HEK293 (cell line): Measurements from ENCODE around the gene RACK1.

Source experiments
- BCL11A ChIP-seq: fragments of 450-650 bp; formaldehyde crosslinking; IDR thresholded peaks from 2 replicates; pipeline ENCODE4 v1.5.1; 2016; ENCODE audit warnings: low read depth, missing biosample characterization, missing genetic modification characterization
- ELK4 ChIP-seq: IDR thresholded peaks from 2 replicates; pipeline ENCODE4 v1.6.1; 2011; ENCODE audit warnings: mild to moderate bottlenecking, low read depth, low read length, borderline replicate concordance
- KLF1 ChIP-seq: fragments of 450-650 bp; formaldehyde crosslinking; IDR thresholded peaks from 2 replicates; pipeline ENCODE4 v1.5.1; 2016; ENCODE audit warnings: missing biosample characterization, missing genetic modification characterization
- MYNN ChIP-seq: fragments of 450-650 bp; formaldehyde crosslinking; IDR thresholded peaks from 2 replicates; pipeline ENCODE4 v1.5.1; 2016; ENCODE audit warnings: missing biosample characterization, missing genetic modification characterization, borderline replicate concordance
- RBAK ChIP-seq: fragments of 450-650 bp; formaldehyde crosslinking; IDR thresholded peaks from 2 replicates; pipeline ENCODE4 v1.5.1; 2016; ENCODE audit warnings: missing biosample characterization, missing genetic modification characterization
- REST ChIP-seq: fragments of 450-650 bp; formaldehyde crosslinking; IDR thresholded peaks from 2 replicates; pipeline ENCODE4 v1.5.1; 2016; ENCODE audit warnings: missing biosample characterization, missing genetic modification characterization
- SP2 ChIP-seq: fragments of 450-650 bp; formaldehyde crosslinking; IDR thresholded peaks from 2 replicates; pipeline ENCODE4 v1.5.1; 2016; ENCODE audit warnings: missing biosample characterization, missing genetic modification characterization
- ZBTB48 ChIP-seq: fragments of 450-650 bp; formaldehyde crosslinking; IDR thresholded peaks from 2 replicates; pipeline ENCODE4 v1.5.1; 2016; ENCODE audit warnings: missing biosample characterization, missing genetic modification characterization
- ZBTB7A ChIP-seq: fragments of 450-650 bp; formaldehyde crosslinking; IDR thresholded peaks from 2 replicates; pipeline ENCODE4 v1.5.1; 2016; ENCODE audit warnings: low read depth, missing biosample characterization, missing genetic modification characterization
- ZFP41 ChIP-seq: fragments of 450-650 bp; formaldehyde crosslinking; IDR thresholded peaks from 2 replicates; pipeline ENCODE4 v1.5.1; 2016; ENCODE audit warnings: missing biosample characterization, missing genetic modification characterization, borderline replicate concordance
- ZFP69B ChIP-seq: fragments of 450-650 bp; formaldehyde crosslinking; IDR thresholded peaks from 2 replicates; pipeline ENCODE4 v1.5.1; 2016; ENCODE audit warnings: missing biosample characterization, missing genetic modification characterization
- ZNF112 ChIP-seq: fragments of 450-650 bp; formaldehyde crosslinking; IDR thresholded peaks from 2 replicates; pipeline ENCODE4 v1.5.0; 2017; ENCODE audit warnings: missing biosample characterization, missing genetic modification characterization
- ZNF157 ChIP-seq: fragments of 450-650 bp; formaldehyde crosslinking; IDR thresholded peaks from 2 replicates; pipeline ENCODE4 v1.5.1; 2016; ENCODE audit warnings: missing biosample characterization, missing genetic modification characterization
- ZNF19 ChIP-seq: fragments of 450-650 bp; formaldehyde crosslinking; IDR thresholded peaks from 2 replicates; pipeline ENCODE4; 2016; ENCODE audit warnings: missing biosample characterization, missing genetic modification characterization, low read depth
- ZNF324 ChIP-seq: fragments of 450-650 bp; formaldehyde crosslinking; IDR thresholded peaks from 2 replicates; pipeline ENCODE4 v1.5.1; 2016; ENCODE audit warnings: missing biosample characterization, missing genetic modification characterization
- ZNF354C ChIP-seq: fragments of 450-650 bp; formaldehyde crosslinking; IDR thresholded peaks from 2 replicates; pipeline ENCODE4 v1.5.1; 2016; ENCODE audit warnings: missing biosample characterization, missing genetic modification characterization, low read depth, borderline replicate concordance
- ZNF362 ChIP-seq: fragments of 450-650 bp; formaldehyde crosslinking; IDR thresholded peaks from 2 replicates; pipeline ENCODE4 v1.5.1; 2016; ENCODE audit warnings: missing biosample characterization, missing genetic modification characterization
- ZNF366 ChIP-seq: fragments of 450-650 bp; formaldehyde crosslinking; conservative IDR thresholded peaks from 2 replicates; pipeline ENCODE4 v1.5.1; 2016; ENCODE audit warnings: missing biosample characterization, missing genetic modification characterization
- ZNF398 ChIP-seq: fragments of 450-650 bp; formaldehyde crosslinking; IDR thresholded peaks from 2 replicates; pipeline ENCODE4 v1.5.1; 2017; ENCODE audit warnings: missing biosample characterization, missing genetic modification characterization
- ZNF48 ChIP-seq: fragments of 450-650 bp; formaldehyde crosslinking; IDR thresholded peaks from 2 replicates; pipeline ENCODE4 v1.5.1; 2016; ENCODE audit warnings: missing biosample characterization, missing genetic modification characterization
- ZNF501 ChIP-seq: fragments of 450-650 bp; formaldehyde crosslinking; IDR thresholded peaks from 2 replicates; pipeline ENCODE4 v1.5.1; 2016; ENCODE audit warnings: missing biosample characterization, missing genetic modification characterization
- ZNF521 ChIP-seq: fragments of 450-650 bp; formaldehyde crosslinking; IDR thresholded peaks from 2 replicates; pipeline ENCODE4 v1.5.1; 2017; ENCODE audit warnings: missing biosample characterization, mild to moderate bottlenecking, missing genetic modification characterization
- ZNF580 ChIP-seq: fragments of 450-650 bp; formaldehyde crosslinking; IDR thresholded peaks from 2 replicates; pipeline ENCODE4 v1.5.1; 2016; ENCODE audit warnings: missing biosample characterization, missing genetic modification characterization
- ZNF585B ChIP-seq: fragments of 450-650 bp; formaldehyde crosslinking; IDR thresholded peaks from 2 replicates; pipeline ENCODE4 v1.5.1; 2016; ENCODE audit warnings: missing biosample characterization, missing genetic modification characterization
- ZNF621 ChIP-seq: fragments of 450-650 bp; formaldehyde crosslinking; IDR thresholded peaks from 2 replicates; pipeline ENCODE4 v1.5.1; 2017; ENCODE audit warnings: missing biosample characterization, missing genetic modification characterization
- ZNF629 ChIP-seq: fragments of 450-650 bp; formaldehyde crosslinking; IDR thresholded peaks from 2 replicates; pipeline ENCODE4 v1.5.1; 2017; ENCODE audit warnings: missing biosample characterization, missing genetic modification characterization
- ZNF660 ChIP-seq: fragments of 450-650 bp; IDR thresholded peaks from 2 replicates; pipeline ENCODE4 v1.5.1; 2018; ENCODE audit warnings: missing biosample characterization, mild to moderate bottlenecking, missing genetic modification characterization
- ZNF677 ChIP-seq: fragments of 450-650 bp; IDR thresholded peaks from 2 replicates; pipeline ENCODE4 v1.5.0; 2018; ENCODE audit warnings: missing biosample characterization, mild to moderate bottlenecking, missing genetic modification characterization, moderate library complexity
- ZNF707 ChIP-seq: fragments of 450-650 bp; formaldehyde crosslinking; IDR thresholded peaks from 2 replicates; pipeline ENCODE4 v1.5.1; 2016; ENCODE audit warnings: missing biosample characterization, missing genetic modification characterization
- ZNF747 ChIP-seq: fragments of 450-650 bp; formaldehyde crosslinking; IDR thresholded peaks from 2 replicates; pipeline ENCODE4 v1.5.1; 2016; ENCODE audit warnings: missing biosample characterization, missing genetic modification characterization
- ZNF830 ChIP-seq: fragments of 450-650 bp; IDR thresholded peaks from 2 replicates; pipeline ENCODE4 v1.5.0; 2018; ENCODE audit warnings: missing biosample characterization, missing genetic modification characterization, low read depth, mild to moderate bottlenecking, moderate library complexity
- ZSCAN5A ChIP-seq: fragments of 450-650 bp; formaldehyde crosslinking; IDR thresholded peaks from 2 replicates; pipeline ENCODE4 v1.5.1; 2016; ENCODE audit warnings: missing biosample characterization, missing genetic modification characterization

The RACK1 gene

GRCh38 chr5:181243564-181244343, at the start of gene RACK1 (continued):
- TF ChIP-seq ZNF157 (tag by site-specific recombination) = no peak
- peak; percentile 56; the same call in 1 of the 2 replicates for TF ChIP-seq ZNF324
- no peak for TF ChIP-seq ZNF398 (tag by site-specific recombination)
- TF ChIP-seq ZNF48 (tag by site-specific recombination) = no peak
- no peak for TF ChIP-seq ZNF830 (tag by site-specific recombination)
- no peak for TF ChIP-seq BCL11A
- TF ChIP-seq ELK4 = no peak
- TF ChIP-seq ZSCAN5A (tag by site-specific recombination) = 0 out of 2 replicates have a peak, but pooled peaks have one; percentile 30
- no peak for TF ChIP-seq ZFP69B (tag by site-specific recombination)
- no peak for TF ChIP-seq ZNF747 (tag by site-specific recombination)
- no peak for TF ChIP-seq ZNF521 (tag by site-specific recombination)
- peak; percentile 92 for TF ChIP-seq ZNF580
- peak; percentile 29; the same call in 1 of the 2 replicates for TF ChIP-seq ZNF707 (tag by site-specific recombination)
- no peak for TF ChIP-seq ZNF19 (tag by site-specific recombination)
- TF ChIP-seq ZBTB7A (tag by site-specific recombination) = peak; percentile 82
- no peak for TF ChIP-seq ZNF621
- no peak for TF ChIP-seq ZBTB48
- TF ChIP-seq ZNF660 = peak; percentile 83
- TF ChIP-seq ZNF629 (tag by site-specific recombination) = peak; percentile 46
- no peak for TF ChIP-seq ZNF585B (tag by site-specific recombination)
- TF ChIP-seq SP2 (tag by site-specific recombination) = peak; percentile 64
- TF ChIP-seq ZNF362 = no peak
- TF ChIP-seq RBAK (tag by site-specific recombination) = no peak
- TF ChIP-seq MYNN (tag by site-specific recombination) = no peak; the same call in 1 of the 2 replicates
- peak; percentile 46 for TF ChIP-seq ZNF366
- no peak for TF ChIP-seq ZNF112 (tag by site-specific recombination)
- peak; percentile 93 for TF ChIP-seq ZNF501 (tag by site-specific recombination)
- TF ChIP-seq REST = peak; percentile 47; the same call in 1 of the 2 replicates
- no peak for TF ChIP-seq ZNF677 (tag by site-specific recombination)
- peak; percentile 12; the same call in 1 of the 2 replicates for TF ChIP-seq KLF1 (tag by site-specific recombination)
- no peak for TF ChIP-seq ZNF354C (tag by site-specific recombination)
- no peak for TF ChIP-seq ZFP41 (tag by site-specific recombination)
